Right renal pelvis (tissue), 4 donors: Measurements from ENCODE around the gene TMEM19. TPM values are rescaled to one million over a fixed set of nuclear protein-coding genes. Genes with fewer than 3 reads are reported as not detected.

Source experiments
- DNase-seq, 4 donors: peaks; one replicate each; pipeline ENCODE4 v3.0.0-alpha.2; 2013; ENCODE audit warnings: low read depth in 4 of 4, low spot score in 3 of 4, missing footprints in 1 of 4
- polyA plus RNA-seq, 4 donors: library from polyadenylated mRNA; unstranded; fragments of 120-200 nt; gene quantifications; one replicate each; pipeline ENCODE4 v1.2.1, GENCODE V29; 2013; ENCODE audit not compliant: insufficient read length in 4 of 4

TMEM19 gene
- polyA plus RNA-seq, 4 donors = 32.0 to 44.9 (median 42.0) TPM

GRCh38 chr12:71708658-71709057, 22.8 kb downstream of the TMEM19 start:
- DNase-seq = no peak

- DNase-seq = no peak
These were observed 24.6 kb downstream of the TMEM19 start for GRCh38 chr12:71710276-71711125.

- no peak for DNase-seq
These were observed 32.7 kb downstream of the TMEM19 start for GRCh38 chr12:71718611-71719010.

DNA sequence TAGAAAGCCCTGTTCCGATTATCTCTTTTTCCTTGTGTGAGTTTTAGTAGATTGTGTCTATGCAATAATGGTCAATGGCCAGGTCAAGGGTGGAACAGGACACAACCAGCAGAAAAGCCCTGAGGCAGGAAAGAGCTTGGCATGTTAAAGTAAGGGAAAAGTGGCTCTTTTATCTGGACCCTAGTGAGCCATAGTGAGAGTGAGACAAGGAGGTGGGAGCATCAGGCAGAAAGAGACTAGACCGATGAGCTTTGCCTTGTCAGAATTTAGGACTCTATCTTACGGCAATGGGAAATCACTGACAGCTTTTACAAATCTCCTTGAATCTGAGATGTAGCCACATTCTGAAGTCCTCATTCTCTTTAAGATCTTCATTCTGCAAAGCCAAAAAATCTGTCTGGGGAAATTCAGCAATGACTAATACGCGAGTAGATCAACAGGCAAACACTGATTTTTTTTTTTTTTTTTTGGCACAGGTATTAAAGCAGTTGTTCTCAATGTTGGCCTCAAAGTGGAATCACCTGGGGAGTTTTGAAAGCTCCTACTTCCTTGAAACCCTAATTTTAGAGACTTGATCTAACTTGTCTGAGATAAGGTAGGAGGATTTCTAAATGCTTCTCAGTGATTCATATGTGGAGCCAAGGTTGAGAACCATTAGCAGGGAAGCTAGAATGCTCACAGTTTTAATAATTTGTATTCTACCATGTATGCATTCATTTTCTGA, 33.9 kb downstream of the TMEM19 start:
- DNase-seq = no peak

- DNase-seq = no peak
These were observed 36.1 kb downstream of the TMEM19 start for GRCh38 chr12:71721783-71722505.

- no peak for DNase-seq
These were observed 39.1 kb downstream of the TMEM19 start for GRCh38 chr12:71725011-71725410.

GRCh38 chr12:71726548-71726947, 40.7 kb downstream of the TMEM19 start:
- DNase-seq = no peak

GRCh38 chr12:71727958-71728357, 42.1 kb downstream of the TMEM19 start:
- DNase-seq = no peak

DNA sequence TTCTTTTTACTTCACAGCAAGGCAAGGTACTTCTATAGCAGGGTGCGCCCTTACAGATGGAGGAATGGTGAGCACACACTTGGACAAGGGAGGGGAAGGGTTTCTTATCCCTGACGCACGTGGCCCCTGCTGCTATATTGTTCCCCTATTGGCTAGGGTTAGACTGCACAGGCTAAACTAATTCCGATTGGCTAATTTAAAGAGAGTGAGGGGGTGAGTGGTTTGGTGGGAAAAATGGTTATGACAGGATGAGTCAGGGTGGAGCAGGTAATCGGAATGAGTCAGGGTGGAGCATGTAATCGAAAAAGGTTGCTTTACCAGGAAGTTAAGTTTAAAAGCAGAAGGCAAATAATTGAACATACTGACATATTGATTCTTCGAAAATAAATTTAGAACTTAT, 45.1 kb downstream of the TMEM19 start:
- DNase-seq = no peak

DNA sequence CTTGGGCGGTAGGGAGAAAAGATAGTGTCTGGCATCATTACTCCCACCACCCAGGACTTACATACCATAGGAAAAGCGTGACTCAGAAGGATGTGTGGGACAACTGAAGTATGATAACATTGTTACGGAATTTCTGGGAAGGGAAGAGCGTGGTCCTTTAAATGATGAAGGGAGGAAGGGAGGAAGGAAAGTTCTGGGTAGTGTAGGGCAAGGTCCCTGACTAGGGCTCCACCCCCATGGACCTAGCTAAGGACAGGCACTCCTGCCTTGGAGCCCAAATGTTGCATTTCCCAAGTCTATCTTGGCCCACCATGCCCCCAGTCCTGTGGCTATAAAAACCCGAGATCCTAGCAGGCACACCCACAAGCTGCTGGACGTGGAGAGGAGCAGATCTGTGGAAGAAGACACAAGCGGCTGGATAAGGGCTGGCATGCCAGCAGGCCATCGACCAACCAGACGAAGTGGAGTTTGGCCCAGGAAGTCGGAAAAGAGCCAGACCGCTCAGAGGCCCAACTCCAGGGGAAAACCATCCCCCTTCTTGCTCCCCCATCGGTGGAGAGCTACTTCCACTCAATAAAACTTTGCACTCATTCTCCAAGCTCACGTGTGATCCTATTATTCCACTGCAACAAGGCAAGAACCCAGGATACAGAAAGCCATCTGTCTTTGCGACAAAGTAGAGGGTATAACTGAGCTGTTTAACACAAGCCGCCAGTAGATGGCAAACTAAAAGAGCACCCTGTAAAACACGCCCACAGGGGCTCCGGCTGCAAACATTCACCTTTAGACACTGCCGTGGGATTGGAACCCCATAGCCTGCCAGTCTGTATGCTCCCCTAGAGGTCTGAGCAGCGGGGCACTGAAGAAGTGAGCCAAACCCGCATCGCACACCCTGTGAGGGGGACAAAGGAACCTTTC, 45.8 kb downstream of the TMEM19 start:
- no peak for DNase-seq

GRCh38 chr12:71732357-71732712, 46.5 kb downstream of the TMEM19 start:
- DNase-seq = no peak

DNA sequence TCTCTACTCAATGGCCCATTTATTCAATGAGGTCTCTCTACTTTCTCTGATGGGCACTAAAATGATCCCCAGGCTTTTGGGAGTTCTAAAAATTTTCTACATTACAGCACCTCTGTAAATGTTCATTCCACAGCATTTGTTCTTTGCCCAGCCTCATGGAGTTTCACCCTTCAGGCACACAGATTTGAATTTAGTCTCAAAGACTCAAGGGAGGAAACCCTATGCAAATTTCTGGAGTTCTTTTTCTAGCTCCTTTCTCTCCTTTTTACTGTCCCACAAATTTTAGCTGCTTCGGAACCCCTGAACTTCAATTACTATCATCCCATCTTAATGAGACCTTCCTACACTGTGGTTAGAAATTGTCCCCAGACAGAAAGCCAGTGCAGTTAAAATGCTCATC, 51.3 kb downstream of the TMEM19 start:
- DNase-seq = no peak

DNA sequence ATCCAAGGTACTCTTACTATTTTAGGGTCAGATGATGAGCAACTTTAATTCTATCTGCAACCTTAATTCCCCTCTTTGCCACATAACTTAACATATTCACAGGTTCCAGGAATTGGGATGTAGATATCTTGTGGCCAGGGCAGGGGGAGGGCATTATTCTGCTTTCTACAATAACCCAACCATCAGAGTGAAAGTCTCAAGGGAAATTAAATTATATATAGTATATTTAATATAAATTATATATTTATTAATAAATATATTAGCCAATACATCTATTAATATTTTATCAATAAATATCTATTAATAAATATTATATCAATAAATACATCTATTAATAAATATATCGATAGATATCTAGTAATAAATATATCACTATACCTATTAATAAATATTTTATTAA, 57.1 kb downstream of the TMEM19 start:
- DNase-seq = no peak

- DNase-seq = no peak
These were observed 58.8 kb downstream of the TMEM19 start for GRCh38 chr12:71744522-71745300.

GRCh38 chr12:71746974-71747611, 61.2 kb downstream of the TMEM19 start:
- DNase-seq = peak in 2 of 4 donors; percentile 24 to 39

GRCh38 chr12:71748081-71748850, 62.4 kb downstream of the TMEM19 start:
- no peak for DNase-seq

GRCh38 chr12:71749666-71750065, 63.8 kb downstream of the TMEM19 start:
- no peak for DNase-seq

DNA sequence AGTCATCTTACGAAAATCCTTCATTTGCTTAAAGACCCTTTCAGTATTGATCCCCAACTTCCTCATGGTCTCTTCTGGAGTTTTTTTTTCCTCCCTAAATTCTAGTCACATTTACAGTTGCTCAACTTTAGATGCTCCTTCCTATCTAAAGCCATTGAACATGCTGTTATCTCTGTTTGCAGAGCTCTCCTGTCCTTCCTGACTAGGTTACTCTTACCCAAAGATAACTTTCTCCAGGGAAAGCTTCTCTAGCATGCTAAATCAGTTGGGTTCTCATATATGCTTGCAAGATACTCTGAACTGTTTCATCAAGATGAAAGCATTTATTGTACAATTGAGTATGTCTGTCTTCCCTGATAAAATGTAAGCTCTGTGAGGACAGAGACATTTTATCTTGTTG, 67.0 kb downstream of the TMEM19 start:
- DNase-seq = no peak
